Keratinocyte (primary cell): ENCODE data around the gene TSKU. TPM values are rescaled to one million over a fixed set of nuclear protein-coding genes. Genes with fewer than 3 reads are reported as not detected.

Experiments used
- DNase-seq: peaks from one replicate; pipeline ENCODE4 v3.0.0-alpha.2; 2011; ENCODE audit warnings: low read depth, missing footprints, low spot score
- FAIRE-seq: peaks from 2 replicates; lab custom pipeline; 2011; peaks lifted over from hg19 to GRCh38; lab: Jason Lieb, UNC
- H2AFZ ChIP-seq: 2 replicates; pipeline ENCODE4 v1.6.0; 2012; ENCODE audit warnings: low read length, control low read depth, inconsistent platforms; ENCODE audit not compliant: control insufficient read depth
- H3K27ac ChIP-seq: 2 replicates; pipeline ENCODE4 v1.5.1; 2011; ENCODE audit warnings: low read length; ENCODE audit not compliant: control insufficient read depth, insufficient read depth
- H3K27me3 ChIP-seq: 3 replicates; pipeline ENCODE4 v1.6.0; 2011; ENCODE audit warnings: low read length; ENCODE audit not compliant: control insufficient read depth, insufficient read depth; ENCODE audit errors: extremely low read depth
- H3K36me3 ChIP-seq, 2 experiments: 2 replicates in 1 of 2; 3 replicates in 1 of 2; pipeline ENCODE4 v1.5.1; 2011; ENCODE audit warnings: low read length in 2 of 2, mild to moderate bottlenecking in 1 of 2; ENCODE audit not compliant: control insufficient read depth in 2 of 2, insufficient read depth in 2 of 2; ENCODE audit errors: extremely low read depth in 1 of 2
- H3K4me1 ChIP-seq: 3 replicates; pipeline ENCODE4 v1.5.1; 2011; ENCODE audit warnings: low read length; ENCODE audit not compliant: control insufficient read depth, insufficient read depth; ENCODE audit errors: extremely low read depth
- H3K4me2 ChIP-seq: 3 replicates; pipeline ENCODE4 v1.6.0; 2011; ENCODE audit warnings: low read depth, low read length; ENCODE audit not compliant: control insufficient read depth, insufficient read depth; ENCODE audit errors: extremely low read depth
- H3K4me3 ChIP-seq, 3 experiments: fragments of 200-600 bp in 1 of 3; sonication (generic) in 1 of 3; 2 replicates in 2 of 3; 3 replicates in 1 of 3; pipeline ENCODE4 v1.5.1; 2011 to 2016; ENCODE audit warnings: low read length in 3 of 3, mild to moderate bottlenecking in 3 of 3, control low read depth in 2 of 3, inconsistent platforms in 1 of 3, low read depth in 1 of 3, mixed read lengths in 1 of 3, mixed run types in 1 of 3, moderate library complexity in 1 of 3; ENCODE audit not compliant: control insufficient read depth in 2 of 3, insufficient read depth in 2 of 3; ENCODE audit errors: extremely low read depth in 1 of 3
- H3K79me2 ChIP-seq: 2 replicates; pipeline ENCODE4 v1.6.0; 2012; ENCODE audit warnings: low read length; ENCODE audit not compliant: control insufficient read depth, insufficient read depth
- H3K9ac ChIP-seq: 3 replicates; pipeline ENCODE4 v1.6.0; 2011; ENCODE audit warnings: low read length; ENCODE audit not compliant: control insufficient read depth, insufficient read depth; ENCODE audit errors: extremely low read depth
- H3K9me1 ChIP-seq: 3 replicates; pipeline ENCODE4 v1.6.0; 2011; ENCODE audit warnings: low read length; ENCODE audit not compliant: control insufficient read depth, insufficient read depth; ENCODE audit errors: extremely low read depth
- H3K9me3 ChIP-seq: 2 replicates; pipeline ENCODE4 v1.5.1; 2012; ENCODE audit warnings: low read depth, low read length; ENCODE audit not compliant: control insufficient read depth
- H4K20me1 ChIP-seq: 3 replicates; pipeline ENCODE4 v1.6.0; 2011; ENCODE audit warnings: low read length; ENCODE audit not compliant: control insufficient read depth, insufficient read depth; ENCODE audit errors: extremely low read depth
- CTCF ChIP-seq, 3 experiments: IDR thresholded peaks in 1 of 3; conservative IDR thresholded peaks in 1 of 3; optimal IDR thresholded peaks in 1 of 3; 2 replicates in 2 of 3; 3 replicates in 1 of 3; pipeline versions ENCODE3 to v1.5.1; 2011; ENCODE audit warnings: low read length in 3 of 3, mild to moderate bottlenecking in 3 of 3, moderate library complexity in 2 of 3, control low read depth in 1 of 3, inconsistent platforms in 1 of 3; ENCODE audit not compliant: insufficient read depth in 2 of 3; ENCODE audit errors: extremely low read depth in 1 of 3
- EZH2 ChIP-seq: IDR thresholded peaks from one replicate; pipeline ENCODE4 v1.6.1; 2012; ENCODE audit warnings: inconsistent platforms, mild to moderate bottlenecking, low read length, moderate library complexity
- dilution Hi-C: fragments of 300-500 bp; cut with MboI; formaldehyde crosslinking; loops from one replicate; pipeline ENCODE4 v1.7.0; 2020; ENCODE audit warnings: low sequenced_read_pairs; ENCODE audit not compliant: extremely low pct_ligation_motif_present
- polyA plus RNA-seq, 5 experiments: library from polyadenylated mRNA; depleted of rRNA in 3 of 5; stranded (reverse) in 3 of 5; stranded (forward) in 1 of 5; unstranded in 1 of 5; fragments of >200 nt; gene quantifications; 1 replicate in 1 of 5; 2 replicates in 3 of 5; 3 replicates in 1 of 5; pipeline versions ENCODE4 v1.2.1 to v1.2.3, GENCODE V29; 2011 to 2012; ENCODE audit warnings: missing spikeins in 2 of 5, low read depth in 1 of 5, low replicate concordance in 1 of 5

Gene TSKU
- polyA plus RNA-seq, 1 donor (not counting 4 experiments of a cell fraction or from before 2014, with no cell fraction given), result 22.8 TPM

GRCh38 chr11:76747915-76748860, 35.0 kb upstream of the TSKU start:
- H3K36me3 ChIP-seq, result no peaks in the 10 kb centered on the region
- TF ChIP-seq CTCF (optimal IDR thresholded peaks at IDR 0.05 in 1 of 3, IDR thresholded peaks at IDR 0.05 in 1 of 3, conservative IDR thresholded peaks at IDR 0.05 in 1 of 3; ENCODE audit: extremely low read depth in 1 of 3, insufficient read depth in 2 of 3, low read length in 3 of 3) (no peak), EZH2 (no peak)
- no peaks in the 10 kb centered on the region for H4K20me1 ChIP-seq
- H3K9me3 ChIP-seq, result no peaks in the 10 kb centered on the region
- no peak overlapping the region for H3K9ac ChIP-seq
- peaks cover 10% of the 10 kb centered on the region for H3K4me1 ChIP-seq
- FAIRE-seq (no peak), DNase-seq (no peak)
- no peak overlapping the region for H3K4me3 ChIP-seq
- H3K9me1 ChIP-seq, result no peaks in the 10 kb centered on the region
- no peak overlapping the region for H2AFZ ChIP-seq
- no peaks in the 10 kb centered on the region for H3K79me2 ChIP-seq
- H3K27me3 ChIP-seq, result no peaks in the 10 kb centered on the region
- H3K27ac ChIP-seq, result no peak overlapping the region
- H3K4me2 ChIP-seq, result no peak overlapping the region
- dilution Hi-C loops, result no loop called here

GRCh38 chr11:76748948-76749347, 34.2 kb upstream of the TSKU start:
- dilution Hi-C loops, result no loop called here
- no peak overlapping the region for H3K4me2 ChIP-seq
- H3K4me3 ChIP-seq, result no peak overlapping the region
- no peaks in the 10 kb centered on the region for H3K36me3 ChIP-seq
- no peak for TF ChIP-seq EZH2
- TF ChIP-seq CTCF (optimal IDR thresholded peaks at IDR 0.05 in 1 of 3, IDR thresholded peaks at IDR 0.05 in 1 of 3, conservative IDR thresholded peaks at IDR 0.05 in 1 of 3; ENCODE audit: extremely low read depth in 1 of 3, insufficient read depth in 2 of 3, low read length in 3 of 3), result no peak
- DNase-seq (no peak), FAIRE-seq (no peak)
- no peak overlapping the region for H3K27ac ChIP-seq
- H3K27me3 ChIP-seq, result no peaks in the 10 kb centered on the region
- no peaks in the 10 kb centered on the region for H3K79me2 ChIP-seq
- H4K20me1 ChIP-seq, result no peaks in the 10 kb centered on the region
- peaks cover 13% of the 10 kb centered on the region for H3K4me1 ChIP-seq
- no peaks in the 10 kb centered on the region for H3K9me3 ChIP-seq
- no peak overlapping the region for H3K9ac ChIP-seq
- no peak overlapping the region for H2AFZ ChIP-seq
- H3K9me1 ChIP-seq, result no peaks in the 10 kb centered on the region
